Ishikawa (cell line): ENCODE measurements around the gene ZBTB22.

Source experiments
- CEBPB ChIP-seq: IDR thresholded peaks from 2 replicates; pipeline ENCODE4 v1.6.1; 2012
- CREB1 ChIP-seq: IDR thresholded peaks from 2 replicates; pipeline ENCODE4 v1.6.1; 2012; ENCODE audit warnings: low read depth
- EGR1 ChIP-seq: IDR thresholded peaks from 2 replicates; pipeline ENCODE4 v1.6.1; 2012
- EP300 ChIP-seq: IDR thresholded peaks from 2 replicates; pipeline ENCODE4 v1.6.1; 2012; ENCODE audit warnings: borderline replicate concordance
- FOXM1 ChIP-seq: IDR thresholded peaks from 2 replicates; pipeline ENCODE4 v1.6.1; 2012; ENCODE audit warnings: low read depth, borderline replicate concordance
- NFIC ChIP-seq: IDR thresholded peaks from 2 replicates; pipeline ENCODE4 v1.6.1; 2012
- RAD21 ChIP-seq: IDR thresholded peaks from 2 replicates; pipeline ENCODE4 v1.6.1; 2012; ENCODE audit warnings: low read depth
- TAF1 ChIP-seq: IDR thresholded peaks from 2 replicates; pipeline ENCODE4 v1.6.1; 2012; ENCODE audit warnings: low read depth, mild to moderate bottlenecking
- TCF12 ChIP-seq: IDR thresholded peaks from 2 replicates; pipeline ENCODE4 v1.6.1; 2012; ENCODE audit warnings: low read depth
- TEAD4 ChIP-seq: IDR thresholded peaks from 2 replicates; pipeline ENCODE4 v1.6.1; 2012
- USF1 ChIP-seq: IDR thresholded peaks from 2 replicates; pipeline ENCODE4 v1.6.1; 2012
- YY1 ChIP-seq: IDR thresholded peaks from 2 replicates; pipeline ENCODE4 v1.6.1; 2012; ENCODE audit warnings: low read depth
- ZBTB7A ChIP-seq: IDR thresholded peaks from 2 replicates; pipeline ENCODE4 v1.6.1; 2012; ENCODE audit warnings: low read depth
- TF ChIP-seq, protein P1 (sequence below): IDR thresholded peaks from 2 replicates; pipeline ENCODE4 v1.6.1; 2012
- TF ChIP-seq, protein P2 (sequence below): IDR thresholded peaks from 2 replicates; pipeline ENCODE4 v1.6.1; 2012; ENCODE audit warnings: low read depth, mild to moderate bottlenecking

ZBTB22 gene

GRCh38 chr6:33313105-33313708 is 4.3 kb downstream of the ZBTB22 start:
- no peak for TF ChIP-seq EP300
- TF ChIP-seq ZBTB7A, result peak; percentile 34; the same call in 1 of the 2 replicates

- TF ChIP-seq CREB1, result no peak
- no peak for TF ChIP-seq EP300
- TF ChIP-seq EGR1, result peak; percentile 74
- TF ChIP-seq ZBTB7A, result peak; percentile 60; the same call in 1 of the 2 replicates
- TF ChIP-seq, protein P1, sequence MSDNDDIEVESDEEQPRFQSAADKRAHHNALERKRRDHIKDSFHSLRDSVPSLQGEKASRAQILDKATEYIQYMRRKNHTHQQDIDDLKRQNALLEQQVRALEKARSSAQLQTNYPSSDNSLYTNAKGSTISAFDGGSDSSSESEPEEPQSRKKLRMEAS, result no peak
- peak; percentile 83 for TF ChIP-seq USF1
- TF ChIP-seq TEAD4, result no peak
- TF ChIP-seq NFIC, result no peak
- TF ChIP-seq TAF1, result no peak
- no peak for TF ChIP-seq YY1
- no peak for TF ChIP-seq RAD21
- TF ChIP-seq, protein P2, sequence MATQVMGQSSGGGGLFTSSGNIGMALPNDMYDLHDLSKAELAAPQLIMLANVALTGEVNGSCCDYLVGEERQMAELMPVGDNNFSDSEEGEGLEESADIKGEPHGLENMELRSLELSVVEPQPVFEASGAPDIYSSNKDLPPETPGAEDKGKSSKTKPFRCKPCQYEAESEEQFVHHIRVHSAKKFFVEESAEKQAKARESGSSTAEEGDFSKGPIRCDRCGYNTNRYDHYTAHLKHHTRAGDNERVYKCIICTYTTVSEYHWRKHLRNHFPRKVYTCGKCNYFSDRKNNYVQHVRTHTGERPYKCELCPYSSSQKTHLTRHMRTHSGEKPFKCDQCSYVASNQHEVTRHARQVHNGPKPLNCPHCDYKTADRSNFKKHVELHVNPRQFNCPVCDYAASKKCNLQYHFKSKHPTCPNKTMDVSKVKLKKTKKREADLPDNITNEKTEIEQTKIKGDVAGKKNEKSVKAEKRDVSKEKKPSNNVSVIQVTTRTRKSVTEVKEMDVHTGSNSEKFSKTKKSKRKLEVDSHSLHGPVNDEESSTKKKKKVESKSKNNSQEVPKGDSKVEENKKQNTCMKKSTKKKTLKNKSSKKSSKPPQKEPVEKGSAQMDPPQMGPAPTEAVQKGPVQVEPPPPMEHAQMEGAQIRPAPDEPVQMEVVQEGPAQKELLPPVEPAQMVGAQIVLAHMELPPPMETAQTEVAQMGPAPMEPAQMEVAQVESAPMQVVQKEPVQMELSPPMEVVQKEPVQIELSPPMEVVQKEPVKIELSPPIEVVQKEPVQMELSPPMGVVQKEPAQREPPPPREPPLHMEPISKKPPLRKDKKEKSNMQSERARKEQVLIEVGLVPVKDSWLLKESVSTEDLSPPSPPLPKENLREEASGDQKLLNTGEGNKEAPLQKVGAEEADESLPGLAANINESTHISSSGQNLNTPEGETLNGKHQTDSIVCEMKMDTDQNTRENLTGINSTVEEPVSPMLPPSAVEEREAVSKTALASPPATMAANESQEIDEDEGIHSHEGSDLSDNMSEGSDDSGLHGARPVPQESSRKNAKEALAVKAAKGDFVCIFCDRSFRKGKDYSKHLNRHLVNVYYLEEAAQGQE, result no peak
These were observed 5.0 kb downstream of the ZBTB22 start for GRCh38 chr6:33312361-33313104.

GRCh38 chr6:33306356-33306755 is 11.2 kb downstream of the ZBTB22 start:
- TF ChIP-seq EGR1, result no peak
- TF ChIP-seq RAD21, result no peak

DNA sequence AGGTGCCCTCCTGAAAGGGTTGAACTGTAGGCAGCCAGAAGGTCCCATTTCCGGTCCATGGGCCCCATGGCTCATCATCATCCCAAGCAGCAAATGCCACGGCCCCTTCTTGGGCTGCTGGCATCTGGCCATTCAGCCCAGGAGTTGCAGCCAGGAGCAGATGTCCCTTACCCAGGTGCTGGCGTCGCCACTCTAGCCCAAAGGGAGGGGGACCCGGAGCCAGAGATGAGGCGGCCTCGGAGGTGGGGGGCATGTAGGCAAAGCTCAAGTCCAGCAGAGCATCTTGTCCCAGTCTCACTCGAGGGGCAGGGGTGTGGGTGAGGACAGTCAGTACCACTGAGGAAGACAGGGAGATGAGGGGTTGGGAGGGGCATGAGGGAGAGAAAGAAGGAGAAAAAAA is 12.5 kb downstream of the ZBTB22 start:
- TF ChIP-seq CREB1, result no peak
- no peak for TF ChIP-seq RAD21
- TF ChIP-seq TCF12, result no peak
- TF ChIP-seq YY1, result no peak
- TF ChIP-seq USF1, result no peak
- no peak for TF ChIP-seq CEBPB
- TF ChIP-seq NFIC, result no peak
- no peak for TF ChIP-seq TAF1
- TF ChIP-seq EP300, result no peak
- TF ChIP-seq, protein P1, result no peak

DNA sequence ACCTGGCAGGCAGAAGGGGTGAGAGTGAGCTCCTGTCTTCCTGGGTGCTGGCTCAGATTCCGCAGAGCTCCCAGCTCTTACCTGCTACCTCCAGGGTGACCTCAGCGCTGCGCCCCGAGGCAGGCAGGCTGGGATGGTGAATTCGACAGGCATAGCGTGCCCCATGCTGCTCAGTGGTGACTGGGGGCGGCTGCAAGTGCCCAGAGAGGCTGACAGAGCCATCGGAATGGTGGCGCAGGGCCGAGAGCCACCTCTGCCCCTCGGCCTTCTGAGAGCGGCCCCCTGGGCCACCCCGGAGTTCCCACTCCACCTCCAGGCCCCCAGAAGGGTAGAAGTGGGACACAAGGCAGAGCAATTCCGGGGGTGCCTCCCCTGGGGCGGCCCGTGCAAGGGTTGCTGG is 13.3 kb downstream of the ZBTB22 start:
- no peak for TF ChIP-seq RAD21
- no peak for TF ChIP-seq CREB1
- TF ChIP-seq EGR1, result no peak
- TF ChIP-seq USF1, result no peak
- TF ChIP-seq EP300, result no peak

DNA sequence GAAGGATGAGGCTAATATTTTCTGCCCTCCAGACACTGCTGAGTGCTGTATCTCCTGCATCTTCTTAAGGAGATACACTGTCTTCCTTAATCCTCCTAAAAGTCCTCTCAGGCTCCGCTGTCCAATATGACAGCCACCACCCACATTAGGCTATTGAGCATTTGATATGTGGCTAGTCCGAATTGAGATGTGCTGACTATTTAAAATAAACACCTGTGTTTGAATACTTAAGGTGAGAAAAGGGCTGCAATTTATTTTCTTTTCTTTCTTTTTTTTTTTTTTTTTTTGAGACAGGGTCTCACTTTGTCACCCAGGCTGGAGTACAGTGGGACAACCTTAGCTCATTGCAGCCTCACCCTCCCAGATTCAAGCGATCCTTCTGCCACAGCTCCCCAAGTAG is 15.7 kb downstream of the ZBTB22 start:
- TF ChIP-seq NFIC (no peak), ZBTB7A (no peak)

DNA sequence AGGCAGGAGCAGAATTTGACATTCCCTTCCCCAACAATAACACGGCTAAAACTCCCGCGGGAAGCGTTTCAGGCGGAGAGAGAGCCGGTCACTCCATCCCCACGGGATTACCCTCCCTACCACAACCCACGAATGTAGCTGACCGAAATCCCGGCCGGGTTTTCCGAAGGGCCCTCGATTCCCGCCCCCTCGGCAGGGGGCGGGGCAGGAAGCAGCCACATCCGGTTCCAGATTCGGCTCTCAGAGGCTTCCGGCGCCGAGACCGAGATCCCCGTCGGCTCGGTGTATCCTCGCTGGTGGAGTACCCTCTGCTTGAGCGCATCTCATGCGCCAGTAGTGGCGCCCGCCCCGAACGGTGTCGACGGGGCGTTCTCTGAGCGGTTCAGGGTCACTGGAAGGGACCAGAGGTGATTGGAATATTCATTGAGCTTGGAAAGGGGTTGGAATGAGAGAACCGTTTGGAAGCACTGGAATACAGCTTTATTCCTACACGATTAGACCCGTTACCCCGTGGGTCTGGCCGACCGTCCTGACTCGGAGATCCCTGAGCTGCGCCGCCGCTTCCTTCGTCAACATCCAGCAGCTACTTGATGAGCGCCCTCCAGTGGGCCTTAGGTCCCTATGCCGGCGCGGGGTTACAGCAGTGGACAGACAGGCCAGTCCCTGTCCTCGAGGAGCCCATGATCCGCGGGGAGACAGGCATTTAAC is 18.2 kb downstream of the ZBTB22 start:
- TF ChIP-seq RAD21 (peak; percentile 54), NFIC (no peak), ZBTB7A (0 out of 2 replicates have a peak, but pooled peaks have one; percentile 60), EGR1 (peak; percentile 52; the same call in 1 of the 2 replicates), FOXM1 (no peak), TEAD4 (no peak; the same call in 1 of the 2 replicates), TAF1 (peak; percentile 80), USF1 (no peak), TCF12 (no peak), YY1 (peak; percentile 41; the same call in 1 of the 2 replicates), CEBPB (no peak), EP300 (no peak)
- TF ChIP-seq, protein P1, result peak; percentile 38; the same call in 1 of the 2 replicates
